Erythroblast (primary cell): ENCODE results near the gene HOXA7.

Source experiments
- DNase-seq, 2 experiments: peaks; one replicate each; lab custom pipeline; 2025; lab: John Stamatoyannopoulos, UW
- GATA1 ChIP-seq: IDR thresholded peaks from 2 replicates; pipeline ENCODE4 v1.6.1; 2011; ENCODE audit warnings: low read depth, mild to moderate bottlenecking, control low read depth, low read length, moderate library complexity
- POLR2A ChIP-seq: IDR thresholded peaks from 2 replicates; pipeline ENCODE4 v1.6.1; 2011; ENCODE audit warnings: mild to moderate bottlenecking, low read length

The HOXA7 gene

GRCh38 chr7:27173956-27174873 lies 17.7 kb upstream of the HOXA7 start, which contains the start of gene HOXA10:
HOXA10 (minus strand) TSS chr7:27174320; CDS start chr7:27174306, 14 bp downstream.
- DNase-seq = no peak
- no peak for TF ChIP-seq POLR2A
- no peak for TF ChIP-seq GATA1

GRCh38 chr7:27173511-27173955 lies 17.1 kb upstream of the HOXA7 start:
- no peak for TF ChIP-seq GATA1
- TF ChIP-seq POLR2A = no peak
- DNase-seq = no peak

DNA sequence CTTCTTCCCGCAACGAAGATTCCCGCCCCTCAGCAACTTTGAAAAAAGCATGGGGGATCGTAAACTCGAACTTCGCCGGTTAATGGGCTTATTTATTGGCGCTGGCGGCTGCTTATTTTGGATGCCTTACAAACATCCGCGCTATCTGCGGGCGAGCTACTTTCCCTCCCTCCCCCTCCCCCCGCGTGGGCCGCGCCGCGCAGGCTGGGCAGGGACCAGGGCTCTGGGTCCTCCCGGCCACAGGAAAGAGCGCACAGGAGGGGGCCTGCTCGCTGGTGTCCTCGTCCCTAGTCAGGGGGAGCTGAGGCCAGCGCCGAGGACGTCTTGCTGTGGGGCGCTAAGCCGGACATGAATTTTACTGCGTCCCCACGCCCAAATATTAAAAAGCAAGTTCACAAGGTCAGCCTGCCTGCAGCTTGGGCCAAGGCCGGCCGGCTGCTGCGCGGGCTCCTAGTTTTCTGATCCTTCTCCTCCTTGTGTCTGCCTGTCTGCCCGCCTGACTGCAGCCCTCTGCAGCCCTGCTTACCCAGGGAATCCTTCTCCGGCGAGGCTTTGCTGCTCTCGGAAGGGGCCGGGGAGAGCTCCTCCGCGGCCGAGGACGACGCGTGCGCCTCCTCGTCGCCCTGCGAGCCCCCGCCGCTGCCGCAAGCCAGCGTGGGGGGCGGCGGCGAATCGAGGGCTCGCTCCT lies 16.5 kb upstream of the HOXA7 start:
- no peak for DNase-seq
- no peak for TF ChIP-seq GATA1
- no peak for TF ChIP-seq POLR2A

DNA sequence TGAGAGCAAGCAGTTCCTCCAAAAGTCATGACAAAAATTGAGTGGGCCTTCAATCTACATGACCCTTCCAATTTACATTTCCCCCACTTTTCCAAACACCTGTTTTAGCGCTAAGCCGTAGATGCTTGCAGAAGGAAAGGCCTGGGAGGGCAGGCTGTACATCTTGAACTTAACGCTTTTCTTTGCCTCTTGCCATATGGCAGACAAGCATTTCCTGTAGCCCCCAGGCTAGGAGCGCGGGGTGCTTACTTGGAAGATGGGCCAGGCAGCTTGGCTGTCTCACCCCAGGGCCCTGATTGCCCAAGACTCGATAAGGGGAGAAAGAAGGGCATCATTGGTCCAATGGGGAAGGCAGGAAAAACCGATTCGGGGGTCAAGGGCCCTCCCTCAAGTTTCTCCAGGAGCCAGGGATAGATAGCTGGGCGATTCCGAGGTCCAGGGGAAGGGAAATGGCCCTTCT lies 15.9 kb upstream of the HOXA7 start:
- TF ChIP-seq GATA1 (no peak), POLR2A (no peak)
- DNase-seq = no peak

GRCh38 chr7:27171637-27172314 lies 15.3 kb upstream of the HOXA7 start:
- TF ChIP-seq POLR2A = no peak
- DNase-seq = no peak

DNA sequence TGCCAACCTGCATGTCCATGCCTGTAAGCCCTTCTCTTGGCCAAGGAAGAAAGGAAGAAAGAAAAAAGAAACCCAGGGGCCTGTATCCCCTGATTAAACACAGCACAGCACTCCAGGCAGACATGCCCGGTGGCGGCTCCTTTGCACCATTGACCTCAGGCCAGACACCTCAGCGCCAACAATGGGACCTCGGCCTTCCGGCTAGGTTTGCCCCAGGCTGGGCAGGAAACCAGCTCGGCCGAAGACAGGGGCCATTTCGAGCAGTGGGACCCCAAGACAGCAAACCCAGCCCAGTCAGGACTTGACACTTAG lies 14.8 kb upstream of the HOXA7 start:
- TF ChIP-seq POLR2A (no peak), GATA1 (no peak)
- DNase-seq = no peak

DNA sequence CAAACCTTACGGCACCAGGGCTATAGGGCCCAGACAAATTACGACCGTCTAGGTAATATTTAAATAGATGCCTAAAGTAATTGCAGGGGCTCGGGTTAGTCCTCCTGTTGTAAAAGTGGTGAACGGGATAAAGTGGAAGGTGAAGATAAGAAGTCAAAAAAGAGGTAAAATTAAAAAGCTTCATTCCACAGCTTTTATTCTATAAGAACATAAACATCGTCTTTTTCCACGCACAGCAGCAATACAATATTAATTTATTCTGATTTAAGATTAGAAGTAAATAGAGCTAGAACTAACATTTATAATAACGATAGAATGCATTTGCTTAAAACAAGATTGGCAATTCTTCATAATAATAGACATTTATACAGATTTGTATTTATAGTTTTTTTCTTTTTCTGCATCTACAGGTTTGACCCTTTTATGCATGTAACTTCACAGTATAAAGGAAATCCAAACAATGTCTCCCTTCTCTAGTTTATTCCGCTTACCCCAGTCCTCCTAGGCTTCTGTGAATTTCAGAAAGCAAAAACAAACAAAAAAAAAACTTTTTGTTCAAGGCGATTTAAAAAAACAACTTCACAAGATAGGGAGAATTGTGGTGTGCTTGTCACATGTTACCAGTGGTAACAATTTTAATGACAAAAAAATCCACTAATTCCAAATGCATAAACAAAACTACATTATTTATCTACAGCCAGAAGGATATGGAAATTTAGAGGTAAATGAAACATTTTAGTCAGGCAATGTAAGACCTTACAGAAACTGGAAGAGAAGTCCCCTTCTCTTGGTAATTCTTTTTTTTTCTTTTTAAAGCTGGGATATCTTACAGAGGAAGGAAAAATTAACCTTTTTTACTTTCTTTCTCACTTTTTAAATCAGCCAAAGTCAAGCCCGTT lies 14.2 kb upstream of the HOXA7 start:
- DNase-seq = no peak
- no peak for TF ChIP-seq POLR2A
- TF ChIP-seq GATA1 = no peak

DNA sequence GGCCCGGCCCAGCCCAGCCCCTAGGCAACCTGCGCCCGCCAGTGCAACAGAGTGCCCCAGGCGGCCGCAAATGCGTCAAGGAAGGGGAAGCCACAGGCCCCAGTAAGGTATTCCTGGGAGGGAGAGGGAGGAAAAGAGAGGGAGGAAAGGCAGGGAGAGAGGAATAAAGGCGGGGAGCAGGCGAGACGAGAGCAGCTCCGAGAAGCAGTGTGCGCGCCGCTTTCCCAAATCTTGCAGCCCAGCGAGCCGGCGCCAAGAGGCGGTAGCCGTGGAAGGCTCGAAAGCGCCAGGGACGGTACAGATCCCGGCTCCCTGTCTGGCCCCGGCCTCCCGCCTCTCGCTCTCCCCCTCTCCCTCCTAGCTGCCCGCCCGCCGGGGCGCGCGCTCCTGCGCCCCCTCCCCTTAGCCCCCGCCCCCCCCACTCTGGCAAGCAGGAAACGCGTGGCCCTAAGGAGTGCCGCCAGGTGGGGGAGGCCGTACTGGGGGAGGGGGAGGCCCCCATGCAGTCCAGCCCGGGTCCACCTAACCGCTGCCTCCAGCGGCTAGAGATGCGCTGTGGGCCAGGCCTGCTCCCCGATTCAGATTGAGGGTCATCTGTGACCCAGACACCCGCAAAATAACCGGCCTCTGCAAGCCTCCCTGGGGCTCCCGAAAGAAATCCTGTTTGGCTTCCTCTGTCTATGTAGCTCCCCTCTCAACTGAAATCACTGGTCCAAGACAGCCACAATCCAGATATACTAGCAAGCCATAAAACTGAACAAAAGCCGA lies 13.4 kb upstream of the HOXA7 start:
- DNase-seq = no peak
- TF ChIP-seq POLR2A = no peak
- TF ChIP-seq GATA1 = no peak

- no peak for TF ChIP-seq GATA1
- TF ChIP-seq POLR2A = no peak
- DNase-seq = peak; percentile 35 to 48
Measured at GRCh38 chr7:27168265-27168947, 11.9 kb upstream of the HOXA7 start.

- DNase-seq = no peak
- TF ChIP-seq GATA1 = no peak
- TF ChIP-seq POLR2A = no peak
Measured at GRCh38 chr7:27167916-27168264, 11.4 kb upstream of the HOXA7 start.

GRCh38 chr7:27166531-27167505 lies 10.3 kb upstream of the HOXA7 start:
- no peak for DNase-seq
- no peak for TF ChIP-seq GATA1
- no peak for TF ChIP-seq POLR2A
